HT-29 (cell line): Measurements from ENCODE around the gene TINAG. TPM values are rescaled to one million over a fixed set of nuclear protein-coding genes. Genes with fewer than 3 reads are reported as not detected.
A peak's percentile ranks its signal among the peaks of the same experiment; 100 is the strongest.

ENCODE experiments used
- DNase-seq: peaks from one replicate; pipeline ENCODE4 v3.0.0-alpha.2; 2015; ENCODE audit warnings: low spot score
- total RNA-seq: library from RNA; depleted of rRNA; stranded (reverse); fragments of >200 nt; shearing (Covaris generic); gene quantifications from 2 replicates; pipeline ENCODE4 v1.2.3, GENCODE V29; 2014; rRNA removed

Gene TINAG, protein sequence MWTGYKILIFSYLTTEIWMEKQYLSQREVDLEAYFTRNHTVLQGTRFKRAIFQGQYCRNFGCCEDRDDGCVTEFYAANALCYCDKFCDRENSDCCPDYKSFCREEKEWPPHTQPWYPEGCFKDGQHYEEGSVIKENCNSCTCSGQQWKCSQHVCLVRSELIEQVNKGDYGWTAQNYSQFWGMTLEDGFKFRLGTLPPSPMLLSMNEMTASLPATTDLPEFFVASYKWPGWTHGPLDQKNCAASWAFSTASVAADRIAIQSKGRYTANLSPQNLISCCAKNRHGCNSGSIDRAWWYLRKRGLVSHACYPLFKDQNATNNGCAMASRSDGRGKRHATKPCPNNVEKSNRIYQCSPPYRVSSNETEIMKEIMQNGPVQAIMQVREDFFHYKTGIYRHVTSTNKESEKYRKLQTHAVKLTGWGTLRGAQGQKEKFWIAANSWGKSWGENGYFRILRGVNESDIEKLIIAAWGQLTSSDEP
- total RNA-seq: 0.15 and 1.8 TPM in 2 replicates

DNA sequence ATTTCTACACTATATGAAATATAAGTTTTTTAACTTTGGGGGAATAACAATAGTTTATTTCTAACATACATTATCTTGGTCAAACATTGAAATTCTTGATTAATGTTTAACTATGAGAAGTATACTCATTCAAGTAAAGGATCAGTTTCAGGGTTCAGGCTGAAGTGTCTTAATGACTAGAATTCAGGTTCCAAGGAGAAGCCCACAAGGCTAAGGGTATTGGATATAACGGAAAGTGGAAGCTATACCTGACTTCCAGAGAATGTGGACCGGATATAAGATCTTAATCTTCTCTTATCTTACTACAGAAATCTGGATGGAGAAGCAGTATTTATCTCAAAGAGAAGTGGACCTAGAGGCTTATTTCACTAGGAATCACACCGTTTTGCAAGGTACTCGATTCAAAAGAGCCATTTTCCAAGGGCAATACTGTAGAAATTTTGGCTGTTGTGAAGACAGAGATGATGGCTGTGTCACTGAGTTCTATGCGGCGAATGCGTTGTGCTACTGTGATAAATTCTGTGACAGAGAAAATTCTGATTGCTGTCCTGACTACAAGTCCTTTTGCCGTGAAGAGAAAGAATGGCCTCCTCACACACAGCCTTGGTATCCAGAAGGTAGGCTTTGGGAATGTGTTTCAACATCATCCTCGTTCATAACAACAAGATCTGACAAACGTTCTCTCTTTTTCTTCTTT, at the start of gene TINAG:
Gene TINAG (plus strand): TSS at position 153 of the 697 bp plus-strand sequence. CDS start 110 bp downstream, at position 263.
- peak; percentile 38 for DNase-seq

DNA sequence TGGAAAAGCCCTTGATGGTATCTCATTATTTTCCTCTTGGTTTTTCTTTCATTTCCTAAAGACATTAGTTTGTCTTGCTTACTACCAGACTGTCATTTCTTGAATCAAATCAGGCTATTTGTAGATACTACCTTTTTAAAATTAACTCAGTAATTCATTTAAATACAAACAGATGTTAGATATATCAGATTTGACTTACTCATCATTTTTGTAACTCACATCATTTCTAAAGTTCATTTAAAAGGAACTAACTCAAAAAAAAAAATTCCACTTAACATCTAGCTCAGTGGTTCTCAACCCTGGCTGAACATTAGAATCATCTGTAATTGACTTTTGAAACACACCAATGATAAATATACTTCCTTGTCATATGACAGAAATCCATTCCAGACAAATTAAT, 48.2 kb upstream of the TINAG start:
- DNase-seq: no peak

DNA sequence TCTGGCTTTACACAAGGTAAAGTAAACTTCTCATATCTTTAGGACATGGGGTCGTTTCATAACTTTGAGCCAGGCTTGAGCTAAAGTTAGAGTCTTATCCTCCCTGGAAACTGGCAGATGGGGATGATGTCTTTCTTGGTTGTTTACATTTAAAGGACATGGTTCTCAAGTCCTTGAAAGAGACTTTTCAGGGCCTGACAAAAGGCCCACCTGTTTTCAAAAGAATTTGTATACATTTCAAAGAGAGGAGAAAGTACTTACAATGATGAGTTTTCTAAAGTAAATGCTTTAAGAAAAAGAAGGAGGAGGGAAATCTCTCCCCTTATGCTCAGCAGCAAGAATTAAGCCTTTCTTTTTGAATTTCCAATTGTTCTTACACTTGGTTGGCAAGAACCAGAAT, 45.7 kb upstream of the TINAG start:
- DNase-seq: no peak

DNA sequence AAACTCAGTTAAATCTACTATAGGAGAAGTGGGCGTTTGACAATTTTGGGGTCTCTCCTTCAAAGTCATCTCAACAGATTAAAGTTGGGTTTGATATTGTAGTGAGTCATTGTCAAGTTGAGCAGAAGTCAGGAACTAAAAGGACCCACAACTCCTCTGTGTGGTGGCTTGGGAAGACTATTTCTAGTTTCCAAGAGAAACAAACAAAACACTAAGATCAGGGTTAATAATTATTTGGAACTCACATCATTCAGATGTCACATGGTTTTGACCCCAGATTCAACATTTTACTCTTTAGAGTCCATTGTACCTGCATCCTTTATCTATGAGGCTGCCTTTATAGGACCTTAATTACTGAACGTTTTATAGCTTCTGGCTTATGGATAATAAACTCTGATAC, 45.3 kb upstream of the TINAG start:
- peak; percentile 12 for DNase-seq

DNA sequence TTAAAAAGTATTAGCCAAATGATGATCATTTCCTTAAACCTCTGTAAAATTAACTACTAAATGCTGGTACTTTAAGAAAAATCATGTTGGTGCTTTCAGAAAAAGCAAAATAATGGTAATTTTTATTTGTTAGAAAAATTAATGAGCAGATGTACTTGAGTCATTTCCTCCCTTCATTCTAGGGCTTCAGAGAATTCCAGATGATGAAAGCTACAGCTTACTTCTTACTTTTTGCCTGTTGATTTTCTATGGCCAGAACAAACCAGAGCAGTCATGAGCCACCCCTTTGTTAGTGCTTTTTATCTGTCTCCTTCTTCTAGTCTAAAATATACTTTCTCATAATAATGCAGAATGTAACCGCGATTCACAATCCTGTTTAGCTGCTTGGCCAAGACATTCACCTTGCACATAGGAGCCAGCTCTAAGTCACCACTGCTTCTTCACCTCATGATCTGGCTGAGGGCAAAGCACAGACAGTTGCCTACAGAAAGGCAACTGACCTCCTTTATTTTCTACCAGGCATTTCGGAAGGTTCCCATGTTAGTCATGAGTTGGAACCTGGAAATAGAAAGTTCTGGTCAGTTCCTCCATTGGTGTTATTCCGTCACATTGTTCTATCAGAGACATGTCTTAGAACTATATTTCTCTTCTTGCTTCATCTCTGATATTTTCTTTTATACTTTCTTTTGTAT, 43.5 kb upstream of the TINAG start:
- no peak for DNase-seq

DNA sequence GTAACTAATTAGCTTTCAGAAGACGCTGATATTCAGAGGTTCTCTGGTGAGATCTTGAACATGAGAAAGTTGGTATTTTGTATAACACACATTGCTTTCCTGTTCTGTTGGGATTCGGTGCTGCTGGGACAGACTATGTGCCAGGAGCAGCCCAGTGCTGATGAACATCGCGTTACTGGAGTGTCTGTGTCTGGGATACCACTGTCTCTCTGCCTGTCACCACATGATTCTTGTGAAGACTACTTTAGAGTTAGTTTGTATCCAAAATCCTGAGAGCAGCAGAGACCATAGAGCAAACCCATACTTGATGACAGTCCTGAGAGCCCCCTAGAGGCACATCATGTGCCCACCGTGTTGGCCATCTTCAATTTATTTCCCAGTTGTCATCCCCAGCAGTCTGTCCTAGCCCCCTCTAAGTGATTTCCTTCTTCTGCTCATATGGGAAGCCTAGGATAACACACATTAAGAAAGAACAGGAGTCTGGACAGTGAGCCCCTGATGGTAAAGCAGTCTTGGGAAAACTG, 41.8 kb upstream of the TINAG start:
- DNase-seq: no peak

DNA sequence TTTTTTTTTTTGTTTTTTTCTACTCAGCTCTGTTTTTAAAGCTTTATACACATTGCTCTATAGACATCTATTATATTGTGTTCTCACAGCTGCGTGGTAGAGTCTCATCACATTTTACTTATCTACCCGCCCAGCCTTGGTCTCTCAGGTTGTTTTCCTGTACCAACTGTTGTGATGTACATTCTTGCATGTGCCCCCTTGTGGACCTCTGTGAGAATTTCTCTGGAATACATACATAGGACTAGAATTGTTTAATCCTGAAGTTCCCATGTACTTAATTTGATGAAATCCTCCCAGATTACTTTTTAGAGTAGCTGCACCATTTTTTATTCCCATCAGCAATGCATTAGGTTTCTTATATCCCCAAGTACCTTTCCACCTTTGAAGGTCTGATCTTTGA, 40.4 kb upstream of the TINAG start:
- peak; percentile 81 for DNase-seq

DNA sequence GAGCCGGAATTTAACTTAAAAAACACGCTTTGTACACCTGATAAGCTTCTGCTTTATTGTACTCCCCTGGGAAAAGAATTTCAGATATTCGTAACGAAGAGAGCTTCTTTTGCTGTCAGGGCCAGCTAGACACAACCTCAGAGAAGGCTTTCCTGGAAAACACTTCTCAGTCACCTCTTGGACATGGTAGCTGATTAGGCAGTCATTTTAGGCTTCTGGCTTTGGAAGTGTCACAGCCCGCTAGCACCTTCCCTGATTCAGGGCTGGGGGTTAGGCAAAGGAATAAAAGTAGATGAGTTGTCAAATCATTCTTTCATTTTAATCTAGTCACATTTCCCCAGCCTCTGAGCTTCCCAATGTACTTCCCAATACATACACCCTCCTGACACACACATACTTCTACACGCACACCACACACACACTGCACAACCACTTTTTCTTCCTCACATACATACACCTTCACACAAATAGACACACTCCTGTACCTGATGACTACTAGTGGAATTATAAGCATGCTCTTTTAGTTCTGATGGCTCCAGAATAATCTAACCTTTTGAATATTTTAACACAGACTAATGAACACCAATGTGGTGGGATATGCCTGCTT, 34.9 kb upstream of the TINAG start:
- DNase-seq: no peak

DNA sequence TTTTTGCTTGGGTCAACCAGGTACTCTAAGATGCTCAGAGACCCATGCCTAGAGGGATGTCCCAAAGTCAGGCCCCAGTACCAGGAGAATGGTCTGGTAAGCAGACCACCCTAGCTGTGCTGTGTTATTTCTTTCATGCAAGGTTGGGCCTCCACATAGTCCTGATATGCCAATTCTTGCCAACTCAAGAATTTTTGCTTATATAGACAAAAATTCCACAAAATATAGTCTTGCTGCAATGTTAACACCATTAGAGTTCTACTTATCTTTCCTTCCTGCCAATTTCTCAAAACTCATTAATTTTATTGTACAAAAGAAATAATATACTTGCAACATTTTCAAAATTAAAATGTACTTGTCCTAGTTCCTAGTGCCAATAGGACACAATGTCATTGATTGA, 33.9 kb upstream of the TINAG start:
- no peak for DNase-seq

DNA sequence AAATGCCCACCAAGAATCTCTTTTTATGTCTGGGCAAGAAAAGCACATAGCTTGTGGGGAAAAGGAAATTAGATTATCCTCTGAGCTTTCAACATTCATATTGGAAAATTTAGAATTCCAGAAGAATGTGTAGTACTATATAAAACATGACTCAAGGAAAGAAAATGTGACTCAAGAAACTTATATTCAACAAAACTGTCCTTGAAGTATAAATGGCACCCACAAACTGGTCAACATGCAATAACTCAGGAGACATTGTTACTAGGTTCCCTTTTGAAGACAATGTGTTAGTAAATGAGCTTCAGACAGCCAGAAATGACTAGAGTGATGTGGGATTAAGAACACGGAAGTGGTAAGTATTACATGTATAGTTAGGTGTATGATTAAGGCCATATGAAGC, 26.1 kb upstream of the TINAG start:
- no peak for DNase-seq

DNA sequence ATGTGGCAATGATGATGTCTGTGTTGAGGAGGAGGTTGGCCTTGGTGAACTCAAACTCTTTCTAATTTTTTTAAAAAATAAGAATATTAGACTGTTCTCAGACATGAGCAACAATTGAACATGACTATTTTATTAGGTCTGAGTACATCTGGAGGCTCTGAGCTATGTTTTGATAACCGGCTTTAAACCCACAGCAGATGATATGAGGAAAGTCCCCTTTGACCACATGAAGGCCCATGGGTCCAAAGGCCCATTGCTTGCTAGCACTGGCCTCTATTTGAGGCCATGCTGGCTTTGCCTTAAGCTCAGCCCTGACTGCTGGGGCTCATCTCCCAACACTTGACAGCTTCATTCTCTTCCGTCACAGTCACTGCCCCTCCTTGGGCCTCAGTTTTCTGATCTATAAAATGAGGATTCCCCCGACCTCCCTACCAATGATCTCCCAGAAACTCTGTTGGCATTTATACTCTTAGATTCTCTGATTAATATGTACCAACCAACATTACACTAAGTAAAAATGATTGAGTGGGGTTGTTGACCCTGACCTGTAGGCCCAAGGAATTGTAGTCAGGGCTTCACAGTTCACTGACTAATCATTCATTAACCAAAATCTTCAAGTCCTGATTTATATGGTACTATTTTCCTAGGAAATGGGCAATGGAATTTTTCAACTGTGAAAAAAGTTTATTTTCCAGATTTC, 23.9 kb upstream of the TINAG start:
- DNase-seq: no peak

DNA sequence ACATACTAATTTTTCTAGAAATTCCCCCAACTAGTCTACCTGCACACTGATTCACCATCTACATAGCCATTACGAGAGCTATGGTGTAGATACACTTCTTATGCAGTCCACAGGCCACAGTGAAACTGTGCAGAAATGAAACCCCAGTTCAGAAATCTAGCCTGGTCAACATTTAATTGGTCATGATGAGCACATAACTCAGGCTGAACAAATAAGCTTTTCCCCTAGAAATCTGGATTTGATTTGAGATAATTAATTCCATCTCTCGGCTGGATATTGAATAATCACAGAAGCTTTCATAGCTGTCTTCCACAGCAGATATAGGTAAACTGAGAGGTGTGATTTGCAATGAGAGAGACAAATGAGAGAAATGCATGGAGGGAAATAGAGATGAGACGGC, 22.6 kb upstream of the TINAG start:
- no peak for DNase-seq

DNA sequence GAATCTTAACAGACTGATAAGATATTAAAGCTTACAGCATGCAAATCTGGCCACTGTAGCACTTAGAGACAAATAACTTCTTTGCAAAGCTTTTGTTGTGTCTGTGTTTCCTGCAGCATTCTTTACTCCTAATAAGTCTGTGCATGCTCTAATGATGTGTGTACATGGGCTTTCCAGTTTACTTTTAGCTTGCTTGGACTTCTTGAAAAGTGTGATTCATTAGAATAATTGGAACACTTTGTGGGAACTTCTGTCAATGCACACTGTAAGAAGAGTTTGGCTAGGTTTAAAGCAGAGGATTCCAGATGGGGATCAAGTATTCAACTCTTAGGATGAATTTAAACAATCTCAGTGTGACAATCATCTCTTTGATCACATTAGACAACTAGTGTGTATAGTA, 22.1 kb upstream of the TINAG start:
- no peak for DNase-seq

DNA sequence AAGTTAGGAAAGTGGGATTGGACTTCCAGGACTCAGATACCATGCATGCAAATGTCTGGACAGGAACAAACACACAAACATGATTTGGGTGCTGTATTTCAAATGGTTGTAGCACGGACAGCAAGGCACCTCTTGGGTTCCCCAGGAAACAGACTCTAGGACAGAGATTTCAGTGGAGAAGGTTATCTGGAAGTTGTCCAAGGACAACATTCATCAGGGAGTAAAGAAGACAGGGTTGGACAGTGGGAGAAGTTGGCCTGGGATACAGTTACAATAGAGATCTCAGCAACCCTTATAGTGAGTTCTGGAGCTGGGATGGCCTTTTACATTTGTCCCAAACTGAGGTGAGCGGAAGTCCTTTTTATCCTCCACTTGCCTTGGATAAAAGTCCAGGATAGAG, 19.8 kb upstream of the TINAG start:
- DNase-seq: no peak

DNA sequence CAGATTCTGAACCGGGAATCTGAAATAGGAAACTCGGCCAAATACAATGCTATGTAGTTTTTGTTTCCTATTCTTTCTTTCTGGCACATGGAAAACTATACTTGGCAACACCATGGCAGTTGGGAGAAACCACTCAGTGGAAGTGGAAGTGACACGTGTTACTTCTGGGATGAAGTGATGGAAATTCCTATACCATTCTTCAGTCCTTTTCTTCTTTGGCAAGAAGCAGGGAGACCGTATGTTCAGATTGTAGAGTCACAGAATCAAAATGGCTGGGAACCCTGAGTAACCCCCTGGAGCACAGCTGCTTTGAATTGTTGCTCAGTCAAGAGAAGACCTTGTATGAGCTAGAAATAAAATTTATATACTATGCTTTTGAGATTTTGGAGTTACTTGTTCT, 18.8 kb upstream of the TINAG start:
- DNase-seq: no peak

DNA sequence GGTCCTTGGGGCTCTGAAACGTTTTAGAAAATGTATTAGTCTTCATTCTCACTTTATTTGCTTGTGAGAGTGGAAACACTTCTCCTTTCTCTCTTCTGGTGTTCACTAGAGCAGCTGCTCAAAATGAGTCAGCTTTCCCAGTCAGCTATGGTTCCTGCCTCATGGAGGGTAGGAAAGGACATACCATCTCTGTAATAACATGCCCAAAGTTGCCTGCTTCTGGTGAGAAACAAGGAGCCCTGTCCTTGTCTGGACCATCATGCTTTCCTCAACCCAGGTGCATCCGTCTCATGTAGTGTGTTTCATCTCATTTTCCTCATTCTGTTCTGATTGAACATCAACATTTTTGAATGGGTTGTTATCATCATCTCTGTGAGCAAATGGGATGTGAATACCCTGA, 17.1 kb upstream of the TINAG start:
- DNase-seq: no peak

DNA sequence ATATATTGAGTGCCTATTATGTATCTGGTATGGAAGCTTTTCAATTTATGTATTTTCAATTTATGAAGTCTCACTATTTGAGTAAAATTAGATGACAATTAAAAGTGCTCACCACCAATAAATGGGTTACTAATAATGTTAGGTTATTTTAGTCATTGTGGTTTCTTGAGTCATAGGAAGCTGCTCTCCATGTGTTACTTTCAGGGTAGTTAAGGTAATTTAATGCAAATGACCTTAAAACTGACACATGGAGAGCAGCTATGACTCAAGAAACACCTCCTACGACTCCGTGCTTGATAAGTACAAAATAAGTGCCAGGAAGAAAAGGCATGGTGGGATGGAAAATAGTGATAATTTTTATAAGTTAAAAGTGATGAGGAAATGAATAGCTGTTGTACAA, 16.5 kb upstream of the TINAG start:
- no peak for DNase-seq

DNA sequence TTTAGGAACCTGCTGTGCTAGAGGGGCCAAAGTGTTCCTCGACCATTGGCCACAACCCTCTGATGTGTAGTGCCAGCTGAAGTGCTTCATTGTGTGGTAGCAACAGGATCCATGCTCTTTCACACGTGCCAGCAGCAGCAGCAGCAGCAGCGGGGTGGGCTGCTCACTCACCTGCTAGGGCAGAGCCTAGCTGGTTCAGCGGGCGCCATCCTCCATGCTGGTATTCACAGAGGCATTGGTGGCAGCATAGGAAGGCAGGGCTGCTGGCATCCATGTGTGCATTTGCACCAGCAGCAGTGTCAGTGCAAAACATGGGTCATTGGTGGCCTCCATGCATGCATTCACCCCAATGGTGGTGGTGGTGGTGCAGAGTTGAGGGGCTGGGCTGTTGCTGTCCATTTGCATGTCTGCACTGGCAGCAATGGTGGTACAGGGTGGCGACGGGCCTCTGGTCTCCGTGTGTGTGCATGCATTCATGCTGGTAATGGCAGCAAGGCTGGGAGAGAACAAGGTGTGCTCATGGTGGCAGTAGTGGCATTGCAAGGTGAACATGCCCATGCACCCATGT, 13.2 kb upstream of the TINAG start:
- DNase-seq: no peak

DNA sequence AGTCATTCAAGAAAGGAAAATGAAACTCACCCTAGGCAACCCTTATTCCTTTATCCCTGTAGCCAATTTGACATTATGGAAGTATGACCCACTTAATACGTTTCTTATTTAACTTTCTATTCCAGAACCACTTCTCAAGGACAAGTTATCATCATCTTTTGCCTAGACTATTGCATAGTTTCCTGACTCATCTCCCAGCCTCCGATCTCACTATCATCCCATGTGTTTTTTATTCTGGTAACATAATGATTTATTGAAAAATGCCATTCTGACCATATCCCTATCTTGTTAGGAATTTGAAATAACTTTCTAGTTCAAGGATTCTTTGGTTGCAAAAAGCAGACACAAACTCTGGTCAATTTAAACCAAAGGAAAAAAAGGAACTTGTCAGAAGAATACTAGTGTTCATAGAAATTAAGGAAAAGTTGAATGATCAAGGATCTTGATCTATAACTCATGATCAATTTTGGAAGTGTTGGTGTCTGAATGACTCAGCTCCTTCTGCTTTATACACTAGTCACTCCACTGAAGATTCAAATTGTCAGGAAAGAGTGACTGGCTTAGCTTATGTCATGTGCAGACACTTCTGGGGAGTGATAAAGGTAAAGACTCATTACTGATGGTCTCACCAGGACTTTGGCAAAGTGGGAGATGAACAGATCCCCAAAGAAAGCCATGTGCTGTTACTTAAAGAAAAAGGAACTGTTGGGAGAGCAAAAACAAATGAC, 8.5 kb upstream of the TINAG start:
- DNase-seq: no peak

DNA sequence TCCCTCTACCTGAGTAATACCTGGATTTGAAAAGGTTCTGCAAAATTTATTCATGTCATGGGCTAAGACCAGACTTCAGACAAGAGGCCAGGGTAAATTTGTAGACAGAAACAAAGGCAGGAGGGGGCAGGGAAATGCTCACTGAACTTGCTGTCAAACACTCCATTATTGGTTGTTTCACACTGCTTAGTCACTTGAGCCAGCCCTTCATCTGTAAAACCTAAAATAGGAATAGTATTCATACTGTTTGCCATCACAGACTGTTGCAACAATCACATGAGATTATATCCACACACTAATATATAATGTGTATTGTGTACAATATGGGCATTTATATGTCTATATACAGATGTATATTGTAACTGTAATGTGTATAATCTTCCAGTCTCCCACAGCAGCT, 6.5 kb upstream of the TINAG start:
- DNase-seq: no peak
